Measurements from ENCODE around the gene PPP1R11.

PPP1R11 gene

GRCh38 chr6:30053682-30054081 is 13.3 kb upstream of the PPP1R11 start (continued):
- TF ChIP-seq PATZ1 (CRISPR knock-in tag; IDR thresholded peaks at IDR 0.05; ENCODE audit: borderline replicate concordance) (no peak), TCF4 (CRISPR knock-in tag; IDR thresholded peaks at IDR 0.05; ENCODE audit: borderline replicate concordance) (no peak)

GRCh38 chr6:30055513-30055912 is 11.5 kb upstream of the PPP1R11 start:
- ATAC-seq: no peak
- no peak for TF ChIP-seq ZC3H10 (CRISPR knock-in tag; IDR thresholded peaks at IDR 0.05)
- no peak for TF ChIP-seq BACH2 (CRISPR knock-in tag; IDR thresholded peaks at IDR 0.05; ENCODE audit: borderline replicate concordance)
- TF ChIP-seq GLIS3 (CRISPR knock-in tag; IDR thresholded peaks at IDR 0.05): no peak
- TF ChIP-seq PPARA (CRISPR knock-in tag; IDR thresholded peaks at IDR 0.05; ENCODE audit: borderline replicate concordance): no peak
- TF ChIP-seq ZFP3 (CRISPR knock-in tag; IDR thresholded peaks at IDR 0.05): no peak
- TF ChIP-seq SNAI2 (CRISPR knock-in tag; IDR thresholded peaks at IDR 0.05): no peak
- no peak for TF ChIP-seq ISL1 (CRISPR knock-in tag; IDR thresholded peaks at IDR 0.05)
- TF ChIP-seq TOX (CRISPR knock-in tag; IDR thresholded peaks at IDR 0.05; ENCODE audit: borderline replicate concordance): no peak
- no peak for TF ChIP-seq POU6F1 (CRISPR knock-in tag; IDR thresholded peaks at IDR 0.05; ENCODE audit: borderline replicate concordance, low read depth)

GRCh38 chr6:30060606-30061091 is 6.3 kb upstream of the PPP1R11 start:
- TF ChIP-seq TSHZ2 (CRISPR knock-in tag; IDR thresholded peaks at IDR 0.05) (no peak), ZNF565 (CRISPR knock-in tag; conservative IDR thresholded peaks at IDR 0.05; ENCODE audit: low read depth) (no peak), BACH2 (CRISPR knock-in tag; IDR thresholded peaks at IDR 0.05; ENCODE audit: borderline replicate concordance) (no peak), CREB5 (CRISPR knock-in tag; IDR thresholded peaks at IDR 0.05; ENCODE audit: low read depth) (no peak), CSRNP3 (CRISPR knock-in tag; IDR thresholded peaks at IDR 0.05) (no peak), ARNTL (CRISPR knock-in tag; IDR thresholded peaks at IDR 0.05; ENCODE audit: borderline replicate concordance, low read depth) (no peak), SNAI2 (CRISPR knock-in tag; IDR thresholded peaks at IDR 0.05) (no peak), POU6F1 (CRISPR knock-in tag; IDR thresholded peaks at IDR 0.05; ENCODE audit: borderline replicate concordance, low read depth) (no peak), TOX (CRISPR knock-in tag; IDR thresholded peaks at IDR 0.05; ENCODE audit: borderline replicate concordance) (no peak), OSR1 (CRISPR knock-in tag; IDR thresholded peaks at IDR 0.05) (no peak), ZFP30 (CRISPR knock-in tag; IDR thresholded peaks at IDR 0.05) (no peak), RARB (CRISPR knock-in tag; IDR thresholded peaks at IDR 0.05) (no peak), ISL1 (CRISPR knock-in tag; IDR thresholded peaks at IDR 0.05) (no peak), ZFP3 (CRISPR knock-in tag; IDR thresholded peaks at IDR 0.05) (no peak), ESRRG (CRISPR knock-in tag; IDR thresholded peaks at IDR 0.05) (no peak), PPARA (CRISPR knock-in tag; IDR thresholded peaks at IDR 0.05; ENCODE audit: borderline replicate concordance) (no peak), CSDC2 (CRISPR knock-in tag; IDR thresholded peaks at IDR 0.05) (no peak), PATZ1 (CRISPR knock-in tag; IDR thresholded peaks at IDR 0.05; ENCODE audit: borderline replicate concordance) (no peak), ZNF70 (CRISPR knock-in tag; IDR thresholded peaks at IDR 0.05) (no peak), TCF4 (CRISPR knock-in tag; IDR thresholded peaks at IDR 0.05; ENCODE audit: borderline replicate concordance) (no peak)
- ATAC-seq: peak; percentile 15
